Adipocyte (in vitro differentiated cells): Measurements from ENCODE around the gene NRK.
"Not testable (repeated sequence)": the region's sequence is repeated elsewhere in the genome, so short reads cannot be mapped to it uniquely, and the experiment has no call there.

Source experiments
- DNase-seq: peaks from one replicate; pipeline ENCODE4 v3.0.0-alpha.2; 2015; ENCODE audit warnings: low read depth
- H3K27me3 ChIP-seq: replicated peaks from 2 replicates; pipeline ENCODE4 v1.7.0; 2013; ENCODE audit warnings: mild to moderate bottlenecking, low read length, moderate library complexity; ENCODE audit not compliant: control insufficient read depth, insufficient read depth
- H3K36me3 ChIP-seq: 2 replicates; pipeline ENCODE4 v1.7.0; 2013; ENCODE audit warnings: low read length, mild to moderate bottlenecking, moderate library complexity; ENCODE audit not compliant: control insufficient read depth, insufficient read depth, severe bottlenecking
- H3K4me1 ChIP-seq: 2 replicates; pipeline ENCODE4 v1.7.0; 2013; ENCODE audit warnings: mild to moderate bottlenecking, low read length, moderate library complexity; ENCODE audit not compliant: control insufficient read depth, insufficient read depth
- H3K4me3 ChIP-seq: 2 replicates; pipeline ENCODE4 v1.7.0; 2013; ENCODE audit warnings: mild to moderate bottlenecking, low read length, moderate library complexity
- H3K9ac ChIP-seq: 2 replicates; pipeline ENCODE4 v1.7.0; 2013; ENCODE audit warnings: mild to moderate bottlenecking, low read length, moderate library complexity
- H3K9me3 ChIP-seq: 2 replicates; pipeline ENCODE4 v1.7.0; 2013; ENCODE audit warnings: mild to moderate bottlenecking, low read length, moderate library complexity; ENCODE audit not compliant: control insufficient read depth

NRK gene

GRCh38 chrX:105882581-105883275 is 60.4 kb downstream of the NRK start:
- no peaks in the 10 kb centered on the region for H3K36me3 ChIP-seq
- peaks cover 7% of the 10 kb centered on the region for H3K27me3 ChIP-seq
- no peaks in the 10 kb centered on the region for H3K4me1 ChIP-seq
- peak; percentile 63 for DNase-seq
- no peaks in the 10 kb centered on the region for H3K9me3 ChIP-seq
- no peak overlapping the region for H3K9ac ChIP-seq
- H3K4me3 ChIP-seq, result no peak overlapping the region

GRCh38 chrX:105894721-105895120 is 72.4 kb downstream of the NRK start:
- peaks cover 4% of the 10 kb centered on the region for H3K27me3 ChIP-seq
- H3K9me3 ChIP-seq, result no peaks in the 10 kb centered on the region

GRCh38 chrX:105909576-105909975 is 87.2 kb downstream of the NRK start:
- Histone ChIP-seq H3K36me3 (no peaks in the 10 kb centered on the region), H3K27me3 (peaks cover 19% of the 10 kb centered on the region), H3K4me1 (no peaks in the 10 kb centered on the region), H3K9ac (no peak overlapping the region), H3K9me3 (no peaks in the 10 kb centered on the region), H3K4me3 (no peak overlapping the region)
- DNase-seq, result no peak

More at GRCh38 chrX:105894721-105895120, 72.4 kb downstream of the NRK start:
- Histone ChIP-seq H3K4me1 (no peaks in the 10 kb centered on the region), H3K36me3 (no peaks in the 10 kb centered on the region), H3K9ac (no peak overlapping the region), H3K4me3 (no peak overlapping the region)
- no peak for DNase-seq

GRCh38 chrX:105910563-105911105 is 88.3 kb downstream of the NRK start:
- Histone ChIP-seq H3K27me3 (peaks cover 19% of the 10 kb centered on the region), H3K9ac (no peak overlapping the region), H3K4me1 (no peaks in the 10 kb centered on the region), H3K9me3 (no peaks in the 10 kb centered on the region), H3K36me3 (no peaks in the 10 kb centered on the region), H3K4me3 (no peak overlapping the region)
- DNase-seq, result no peak

GRCh38 chrX:105945266-105945665 is 122.9 kb downstream of the NRK start:
- Histone ChIP-seq H3K9ac (no peak overlapping the region), H3K4me1 (no peaks in the 10 kb centered on the region), H3K4me3 (no peak overlapping the region), H3K27me3 (peaks cover 14% of the 10 kb centered on the region), H3K9me3 (peaks cover 15% of the 10 kb centered on the region), H3K36me3 (no peaks in the 10 kb centered on the region)
- DNase-seq, result no peak

GRCh38 chrX:105969487-105969886 is 147.1 kb downstream of the NRK start:
- Histone ChIP-seq H3K4me3 (no peak overlapping the region), H3K9me3 (no peaks in the 10 kb centered on the region), H3K9ac (no peak overlapping the region), H3K36me3 (no peaks in the 10 kb centered on the region), H3K27me3 (peaks cover 24% of the 10 kb centered on the region), H3K4me1 (no peaks in the 10 kb centered on the region)
- DNase-seq, result no peak

- Histone ChIP-seq H3K9me3 (peaks cover 12% of the 10 kb centered on the region), H3K9ac (no peak overlapping the region), H3K4me3 (no peak overlapping the region)
Measured at GRCh38 chrX:105972690-105973386, 150.5 kb downstream of the NRK start.

GRCh38 chrX:105973387-105973739 is 151.0 kb downstream of the NRK start:
- no peak overlapping the region for H3K9ac ChIP-seq
- peaks cover 12% of the 10 kb centered on the region for H3K9me3 ChIP-seq
- no peak for DNase-seq
- H3K36me3 ChIP-seq, result no peaks in the 10 kb centered on the region
- no peaks in the 10 kb centered on the region for H3K4me1 ChIP-seq
- no peak overlapping the region for H3K4me3 ChIP-seq
- peaks cover 27% of the 10 kb centered on the region for H3K27me3 ChIP-seq

More at GRCh38 chrX:105972690-105973386, 150.5 kb downstream of the NRK start:
- H3K27me3 ChIP-seq, result peaks cover 27% of the 10 kb centered on the region
- no peak for DNase-seq
- no peaks in the 10 kb centered on the region for H3K4me1 ChIP-seq
- no peaks in the 10 kb centered on the region for H3K36me3 ChIP-seq

- H3K9ac ChIP-seq, result no peak overlapping the region
- H3K9me3 ChIP-seq, result peaks cover 12% of the 10 kb centered on the region
- H3K4me3 ChIP-seq, result no peak overlapping the region
- H3K4me1 ChIP-seq, result no peaks in the 10 kb centered on the region
- no peaks in the 10 kb centered on the region for H3K36me3 ChIP-seq
- H3K27me3 ChIP-seq, result peaks cover 19% of the 10 kb centered on the region
- peak; percentile 28 for DNase-seq
Measured at GRCh38 chrX:105975382-105975781, 153.0 kb downstream of the NRK start.

- no peak for DNase-seq
- Histone ChIP-seq H3K27me3 (peaks cover 8% of the 10 kb centered on the region), H3K36me3 (no peaks in the 10 kb centered on the region), H3K9ac (no peak overlapping the region), H3K4me1 (no peaks in the 10 kb centered on the region), H3K4me3 (no peak overlapping the region), H3K9me3 (peaks cover 8% of the 10 kb centered on the region)
Measured at GRCh38 chrX:105981772-105982485, 159.6 kb downstream of the NRK start.

GRCh38 chrX:105988487-105988886 is 166.1 kb downstream of the NRK start:
- H3K9me3 ChIP-seq, DNase-seq, H3K4me3 ChIP-seq, H3K9ac ChIP-seq, H3K27me3 ChIP-seq, H3K36me3 ChIP-seq, H3K4me1 ChIP-seq: not testable (repeated sequence)
